Heart left ventricle (tissue), 16 donors: ENCODE data around the gene CDRT4. TPM values are rescaled to one million over a fixed set of nuclear protein-coding genes. Genes with fewer than 3 reads are reported as not detected.

Experiments used
- ATAC-seq, 4 donors: fragments of 200-7000 bp; cut with Tn5 transposase; one replicate each; pipeline ENCODE4 v1.9.1; 2020 to 2022; ENCODE audit warnings: moderate library complexity in 4 of 4, mild to moderate bottlenecking in 3 of 4, moderate number of reproducible peaks in 1 of 4
- DNase-seq, 5 donors: peaks; one replicate each; pipeline ENCODE4 v3.0.0-alpha.2; 2020
- H3K27ac ChIP-seq, 12 donors: fragments of 200-600 bp; sonication (generic) in 4 of 12; one replicate each; pipeline versions ENCODE4 v1.5.0 to v1.8.0; 2016 to 2022; ENCODE audit warnings: mild to moderate bottlenecking in 2 of 12
- H3K27me3 ChIP-seq, 9 donors: fragments of 200-600 bp; sonication (generic) in 2 of 9; one replicate each; pipeline versions ENCODE4 v1.5.1 to v1.8.0; 2016 to 2022; ENCODE audit warnings: mild to moderate bottlenecking in 3 of 9
- H3K36me3 ChIP-seq, 9 donors: fragments of 200-600 bp; sonication (generic) in 2 of 9; one replicate each; pipeline versions ENCODE4 v1.5.0 to v1.8.0; 2018 to 2022; ENCODE audit warnings: mild to moderate bottlenecking in 2 of 9
- H3K4me1 ChIP-seq, 12 donors: fragments of 200-600 bp; sonication (generic) in 4 of 12; one replicate each; pipeline versions ENCODE4 v1.5.0 to v1.8.0; 2016 to 2022; ENCODE audit warnings: mild to moderate bottlenecking in 3 of 12
- H3K4me3 ChIP-seq, 12 donors: fragments of 200-600 bp; sonication (generic) in 4 of 12; one replicate each; pipeline versions ENCODE4 v1.5.0 to v1.8.0; 2017 to 2022; ENCODE audit warnings: mild to moderate bottlenecking in 9 of 12, moderate library complexity in 4 of 12
- H3K9me3 ChIP-seq, 12 donors: fragments of 200-600 bp; sonication (generic) in 4 of 12; one replicate each; pipeline versions ENCODE4 v1.5.0 to v1.8.0; 2016 to 2022; ENCODE audit warnings: mild to moderate bottlenecking in 1 of 12
- CTCF ChIP-seq, 12 donors: fragments of 200-600 bp; sonication (generic) in 4 of 12; IDR thresholded peaks; one replicate each; pipeline versions ENCODE4 v1.5.0 to v1.8.0; 2018 to 2022; ENCODE audit warnings: antibody characterized with exemption in 12 of 12, mild to moderate bottlenecking in 5 of 12
- POLR2A ChIP-seq, 2 donors: fragments of 450-650 bp; IDR thresholded peaks; one replicate each; pipeline ENCODE4 v1.6.1; 2017; ENCODE audit warnings: antibody characterized with exemption in 2 of 2, mild to moderate bottlenecking in 2 of 2, moderate library complexity in 2 of 2
- WGBS, 4 donors: extraction: QIAGEN DNeasy Blood & Tissue Kit in 2 of 4; methylation state at CpG; one replicate each; pipeline versions ENCODE4 v1.1.5 to v1.1.7; 2013 to 2018; 5-methylcytosine and 5-hydroxymethylcytosine counted together
- intact Hi-C, 10 donors: fragments of 100-400 bp; cut with DNase I; formaldehyde crosslinking; loops; one replicate each; pipeline versions ENCODE4 v1.11.1 to v1.14.2; 2022
- polyA plus RNA-seq, 2 donors: library from polyadenylated mRNA; stranded (reverse); fragments of 200-250 nt; gene quantifications; one replicate each; pipeline ENCODE4 v1.2.3, GENCODE V29; 2013
- total RNA-seq, 9 donors: library from RNA; depleted of rRNA in 2 of 9; stranded (reverse); fragments of >200 nt in 2 of 9; fragmentation: NEBNext Ultra II Directional in 3 of 9; extraction: Animal tissue kit (Norgen Biotek cat#: 25700) in 3 of 9; gene quantifications; one replicate each; pipeline versions ENCODE4 v1.1.0 to v1.2.4, GENCODE V29; 2016 to 2023
- donor health status: ischemic (EF 13 %, LVEDD 7.1; RV severe dilation, severe dysfunction).
- donor health status: healthy with polysubstance abuse.
- donor health status: DM: no; HTN: yes; CAD: no.
- donor health status: DM: no; HTN: no; CAD: no.
- donor health status: ischemic (EF 25% LVEDD 6.9; RV normal size, moderate dysfunction).
- donor health status: ischemic (EF 25% LVEDD 5.7; RV mildly dilated, moderate dysfunction).
- donor health status: healthy.
- donor health status: DM: yes; HTN: yes; CAD: no.
- donor health status: ischemic (EF 35%, LVEDD 5.7; RV mildly dilated, moderate dysfunction).
- donor health status: nonischemic (EF 11% LVEDD 7.7; RV severe dilation, severe dysfunction).
- donor health status: DM: yes; HTN: yes; CAD: no.
- donor health status: PGD.
- donor health status: ischemic (EF 29% LVEDD 5.4; RV normal size, mild dysfunction).
- donor health status: nonischemic (EF 23%, LVEDD 6.1; RV moderate dilation, normal function).

CDRT4 gene
- total and polyA plus RNA-seq, 11 donors, result 0.12 to 4.7 (median 0.96) TPM; not detected in 2

- Histone ChIP-seq H3K4me3 (no peak overlapping the region), H3K9me3 (no peaks in the 10 kb centered on the region), H3K27ac (no peak overlapping the region), H3K36me3 (peaks cover 0 to 5% (median 0%) of the 10 kb centered on the region in 9 donors), H3K4me1 (peaks cover 1 to 27% (median 11%) of the 10 kb centered on the region in 12 donors), H3K27me3 (no peaks in the 10 kb centered on the region)
- no peak for TF ChIP-seq CTCF (IDR thresholded peaks at IDR 0.05)
- TF ChIP-seq POLR2A (IDR thresholded peaks at IDR 0.05), result no peak
- intact Hi-C loops, result loop anchor here in 7 of 10 donors (1.0 to 5.0 kb wide), 7 partner anchors 46 to 246 kb away; partner anchors contain the start of gene TEKT3 (in 1 of the 7)
- DNase-seq (no peak), ATAC-seq (no peak)
- 83 to 93% (median 87%) methylated on average over 2 of the region's 2 CpGs for WGBS, 4 donors
Measured at GRCh38 chr17:15503731-15504130, 36.3 kb upstream of the CDRT4 start.

GRCh38 chr17:15502369-15503112 is 35.1 kb upstream of the CDRT4 start:
- Histone ChIP-seq H3K4me1 (peaks cover 0 to 17% (median 11%) of the 10 kb centered on the region in 12 donors), H3K36me3 (peaks cover 0 to 5% (median 0%) of the 10 kb centered on the region in 9 donors), H3K27ac (peak overlapping the region; percentile 61 to 85 (median 78)), H3K9me3 (no peaks in the 10 kb centered on the region), H3K4me3 (peak overlapping the region in 10 of 12 donors; percentile 10 to 56 (median 42)), H3K27me3 (no peaks in the 10 kb centered on the region)
- 23 to 34% (median 26%) methylated on average over 32 of the region's 32 CpGs for WGBS, 4 donors
- DNase-seq (peak; percentile 90 to 95 (median 91)), ATAC-seq (peak; percentile 78 to 95 (median 91))
- TF ChIP-seq POLR2A (IDR thresholded peaks at IDR 0.05) (no peak), CTCF (IDR thresholded peaks at IDR 0.05) (peak; percentile 80 to 96 (median 91))
- intact Hi-C loops, result loop anchor here (1.0 to 5.0 kb wide), 8 partner anchors 45 to 245 kb away; partner anchors contain the start of gene TEKT3 (in 1 of the 10)

- intact Hi-C loops, result loop anchor here in 9 of 10 donors (1.0 to 5.0 kb wide), 8 partner anchors 44 to 244 kb away; partner anchors contain the start of gene TEKT3 (in 1 of the 9)
- Histone ChIP-seq H3K27ac (peak overlapping the region in 9 of 12 donors; percentile 61 to 85 (median 78)), H3K36me3 (peaks cover 0 to 4% (median 0%) of the 10 kb centered on the region in 9 donors), H3K27me3 (no peaks in the 10 kb centered on the region), H3K4me1 (peaks cover 0 to 21% (median 16%) of the 10 kb centered on the region in 12 donors), H3K4me3 (peak overlapping the region in 4 of 12 donors; percentile 38 to 56 (median 52)), H3K9me3 (no peaks in the 10 kb centered on the region)
- WGBS, 4 donors, result 76 to 90% (median 85%) methylated on average over 7 of the region's 7 CpGs
- no peak for ATAC-seq
- DNase-seq, result no peak
- no peak for TF ChIP-seq POLR2A (IDR thresholded peaks at IDR 0.05)
- TF ChIP-seq CTCF (IDR thresholded peaks at IDR 0.05), result no peak
Measured at GRCh38 chr17:15501793-15502192, 34.4 kb upstream of the CDRT4 start.

- TF ChIP-seq CTCF (IDR thresholded peaks at IDR 0.05) (no peak), POLR2A (IDR thresholded peaks at IDR 0.05) (no peak)
- 72 to 88% (median 79%) methylated on average over 3 of the region's 3 CpGs for WGBS, 4 donors
- peaks cover 0 to 26% (median 19%) of the 10 kb centered on the region in 12 donors for H3K4me1 ChIP-seq
- intact Hi-C loops, result loop anchor here in 3 of 10 donors (5.0 kb wide), 3 partner anchors 44 to 244 kb away; partner anchors contain the start of gene TEKT3 (in 1 of the 3)
- no peaks in the 10 kb centered on the region for H3K9me3 ChIP-seq
- ATAC-seq, result no peak
- DNase-seq, result no peak
- no peaks in the 10 kb centered on the region for H3K36me3 ChIP-seq
- H3K27me3 ChIP-seq, result no peaks in the 10 kb centered on the region
- H3K4me3 ChIP-seq, result no peak overlapping the region
- H3K27ac ChIP-seq, result peak overlapping the region in 2 of 12 donors; percentile 75 to 82
Measured at GRCh38 chr17:15501282-15501681, 33.9 kb upstream of the CDRT4 start.
